ENCODE results near the gene KRTAP19-1. TPM values are rescaled to one million over a fixed set of nuclear protein-coding genes. Genes with fewer than 3 reads are reported as not detected.
A peak's percentile ranks its signal among the peaks of the same experiment; 100 is the strongest.

Gene KRTAP19-1
- total and polyA plus RNA-seq, 4 donors, result not detected

DNA sequence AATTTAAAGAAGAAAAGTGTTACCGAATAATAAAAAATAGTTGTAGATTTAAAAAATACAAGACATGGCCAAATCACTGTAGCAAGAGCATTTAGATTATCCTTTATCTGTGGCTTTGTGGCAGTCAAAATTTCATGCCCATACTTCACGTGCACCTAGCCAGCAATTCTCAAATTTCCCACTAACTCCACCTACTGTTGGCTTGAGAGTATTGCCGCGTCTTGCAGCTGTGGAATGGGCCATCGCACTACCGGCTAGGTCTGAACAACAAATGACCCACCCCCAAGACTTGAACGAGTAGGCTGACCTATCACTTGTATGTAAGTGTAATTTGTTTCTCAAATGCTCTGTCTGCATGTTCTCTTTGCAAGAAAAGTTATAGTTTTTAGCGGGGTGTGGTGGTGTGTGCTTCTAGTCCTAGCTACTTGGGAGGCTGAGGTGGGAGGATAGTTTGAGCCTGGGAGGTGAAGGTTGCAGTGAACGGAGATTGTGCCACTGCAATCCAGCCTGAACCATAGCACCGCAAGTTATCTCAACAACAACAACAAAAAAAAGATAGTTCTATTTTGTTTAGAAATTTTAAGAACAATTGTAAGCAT is 46.0 kb downstream of the KRTAP19-1 start:
- no peak overlapping the region for H3K4me3 ChIP-seq
- H3K9me3 ChIP-seq (ENCODE audit: control insufficient read depth in 4 of 4, insufficient read depth in 3 of 4, low read length in 3 of 4), result no peaks in the 10 kb centered on the region
- ATAC-seq (ENCODE audit: insufficient read depth, low FRiP score), result no peak
- no peak for TF ChIP-seq CTCF (IDR thresholded peaks at IDR 0.05; ENCODE audit: control extremely low read depth, extremely low read depth)
- peak in 2 of 3 donors; percentile 3 to 30 for DNase-seq
- no peaks in the 10 kb centered on the region for H3K36me3 ChIP-seq (ENCODE audit: control insufficient read depth in 4 of 4, insufficient read depth in 4 of 4, low read length in 4 of 4)
- no peak overlapping the region for H3K27ac ChIP-seq (ENCODE audit: low read depth in 1 of 2, low read length in 1 of 2)
- no peaks in the 10 kb centered on the region for H3K4me1 ChIP-seq (ENCODE audit: control insufficient read depth in 5 of 5, insufficient read depth in 5 of 5, low read length in 5 of 5)
- H3K27me3 ChIP-seq (ENCODE audit: control insufficient read depth in 3 of 3, insufficient read depth in 3 of 3, low read length in 2 of 3), result no peaks in the 10 kb centered on the region
- WGBS, 2 donors, result 33 to 36% methylated on average over 10 of the region's 10 CpGs
- H3K9ac ChIP-seq (ENCODE audit: insufficient read depth in 1 of 2, low read length in 2 of 2), result no peak overlapping the region

DNA sequence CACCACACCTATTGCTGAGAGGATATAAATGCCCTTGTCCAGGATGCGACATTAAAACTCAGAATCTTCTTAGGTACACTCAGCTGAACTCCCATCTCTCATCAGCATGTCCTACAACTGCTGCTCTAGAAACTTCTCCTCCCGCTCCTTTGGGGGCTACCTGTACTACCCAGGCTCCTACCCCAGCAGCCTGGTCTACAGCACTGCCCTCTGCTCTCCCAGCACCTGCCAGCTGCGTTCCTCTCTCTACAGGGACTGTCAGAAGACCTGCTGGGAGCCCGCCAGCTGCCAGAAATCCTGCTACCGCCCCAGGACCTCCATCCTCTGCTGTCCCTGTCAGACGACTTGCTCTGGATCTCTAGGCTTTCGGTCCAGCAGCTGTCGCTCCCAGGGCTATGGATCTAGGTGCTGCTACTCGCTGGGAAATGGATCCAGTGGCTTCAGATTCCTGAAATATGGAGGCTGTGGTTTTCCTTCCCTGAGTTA is 50.0 kb downstream of the KRTAP19-1 start, which contains the start of gene KRTAP13-4:
Gene KRTAP13-4, plus strand, starts transcription at position 51 of the 486 bp plus-strand sequence. Its CDS starts 56 bp downstream, at position 107.
- no peak within 1 kb of the TSS for H3K9ac ChIP-seq (ENCODE audit: insufficient read depth in 1 of 2, low read length in 2 of 2)
- TF ChIP-seq CTCF (IDR thresholded peaks at IDR 0.05; ENCODE audit: control extremely low read depth, extremely low read depth), result no peak
- no peak for DNase-seq
- H3K9me3 ChIP-seq (ENCODE audit: control insufficient read depth in 4 of 4, insufficient read depth in 3 of 4, low read length in 3 of 4), result no peaks in the 10 kb centered on the region
- H3K27me3 ChIP-seq (ENCODE audit: control insufficient read depth in 3 of 3, insufficient read depth in 3 of 3, low read length in 2 of 3), result no peaks in the 10 kb centered on the region
- H3K4me3 ChIP-seq, result no peak within 1 kb of the TSS
- H3K4me1 ChIP-seq (ENCODE audit: control insufficient read depth in 5 of 5, insufficient read depth in 5 of 5, low read length in 5 of 5), result no peaks in the 10 kb centered on the region
- ATAC-seq (ENCODE audit: insufficient read depth, low FRiP score), result no peak
- H3K27ac ChIP-seq (ENCODE audit: low read depth in 1 of 2, low read length in 1 of 2), result no peak within 1 kb of the TSS
- H3K36me3 ChIP-seq (ENCODE audit: control insufficient read depth in 4 of 4, insufficient read depth in 4 of 4, low read length in 4 of 4), result no peaks in the 10 kb centered on the region
- WGBS, 2 donors, result 78 to 85% methylated on average over 9 of the region's 9 CpGs

Small RNAs within 50 kb of the gene (small RNA-seq; reads per million reads assigned to genes)
- gene AP000567.1 (ENCODE audit: low replicate concordance) (not detected), gene KRTAP19-10P (ENCODE audit: low replicate concordance) (not detected), gene KRTAP19-9P (ENCODE audit: low replicate concordance) (not detected)

Other genes with a start within 250 kb of the KRTAP19-1 start
- gene KRTAP24-1, start 197.4 kb downstream of the KRTAP19-1 start, total RNA-seq, result not detected
- not detected for gene KRTAP24-1, start 197.4 kb downstream of the KRTAP19-1 start, polyA plus RNA-seq
- gene KRTAP25-1, start 190.9 kb downstream of the KRTAP19-1 start, total RNA-seq, result not detected
- gene KRTAP25-1, start 190.9 kb downstream of the KRTAP19-1 start, polyA plus RNA-seq, result not detected
- not detected for gene KRTAP26-1, start 160.1 kb downstream of the KRTAP19-1 start, total RNA-seq
- not detected for gene KRTAP26-1, start 160.1 kb downstream of the KRTAP19-1 start, polyA plus RNA-seq
- not detected for gene KRTAP27-1, start 142.7 kb downstream of the KRTAP19-1 start, total RNA-seq
- not detected for gene KRTAP27-1, start 142.7 kb downstream of the KRTAP19-1 start, polyA plus RNA-seq
- not detected for gene KRTAP23-1, start 131.8 kb downstream of the KRTAP19-1 start, total RNA-seq
- not detected for gene KRTAP23-1, start 131.8 kb downstream of the KRTAP19-1 start, polyA plus RNA-seq
- gene KRTAP13-2, start 108.1 kb downstream of the KRTAP19-1 start, total RNA-seq, result not detected
- gene KRTAP13-2, start 108.1 kb downstream of the KRTAP19-1 start, polyA plus RNA-seq, result not detected
- gene KRTAP13-1, start 84.3 kb downstream of the KRTAP19-1 start, total RNA-seq, result not detected
- gene KRTAP13-1, start 84.3 kb downstream of the KRTAP19-1 start, polyA plus RNA-seq, result not detected
- gene KRTAP13-3, start 54.4 kb downstream of the KRTAP19-1 start, total RNA-seq, result not detected
- gene KRTAP13-3, start 54.4 kb downstream of the KRTAP19-1 start, polyA plus RNA-seq, result not detected
- gene KRTAP13-4, start 50.1 kb downstream of the KRTAP19-1 start, total RNA-seq, result not detected
- not detected for gene KRTAP13-4, start 50.1 kb downstream of the KRTAP19-1 start, polyA plus RNA-seq
- gene KRTAP15-1, start 40.1 kb downstream of the KRTAP19-1 start, total RNA-seq, result not detected
- not detected for gene KRTAP15-1, start 40.1 kb downstream of the KRTAP19-1 start, polyA plus RNA-seq
- not detected for gene KRTAP19-2, start 7.1 kb upstream of the KRTAP19-1 start, total RNA-seq
- not detected for gene KRTAP19-2, start 7.1 kb upstream of the KRTAP19-1 start, polyA plus RNA-seq
- not detected for gene KRTAP19-3, start 11.6 kb upstream of the KRTAP19-1 start, total RNA-seq
- not detected for gene KRTAP19-3, start 11.6 kb upstream of the KRTAP19-1 start, polyA plus RNA-seq
- not detected for gene KRTAP19-4, start 16.8 kb upstream of the KRTAP19-1 start, total RNA-seq
- gene KRTAP19-4, start 16.8 kb upstream of the KRTAP19-1 start, polyA plus RNA-seq, result not detected
- not detected for gene KRTAP19-5, start 21.8 kb upstream of the KRTAP19-1 start, total RNA-seq
- gene KRTAP19-5, start 21.8 kb upstream of the KRTAP19-1 start, polyA plus RNA-seq, result not detected
- not detected for gene KRTAP19-6, start 61.5 kb upstream of the KRTAP19-1 start, total RNA-seq
- not detected for gene KRTAP19-6, start 61.5 kb upstream of the KRTAP19-1 start, polyA plus RNA-seq
- not detected for gene KRTAP19-7, start 80.9 kb upstream of the KRTAP19-1 start, total RNA-seq
- not detected for gene KRTAP19-7, start 80.9 kb upstream of the KRTAP19-1 start, polyA plus RNA-seq
- not detected for gene KRTAP22-2, start 110.0 kb upstream of the KRTAP19-1 start, total RNA-seq
- gene KRTAP22-2, start 110.0 kb upstream of the KRTAP19-1 start, polyA plus RNA-seq, result not detected
- gene KRTAP6-3, start 112.1 kb upstream of the KRTAP19-1 start, total RNA-seq, result not detected
- not detected for gene KRTAP6-3, start 112.1 kb upstream of the KRTAP19-1 start, polyA plus RNA-seq
- gene KRTAP6-2, start 118.5 kb upstream of the KRTAP19-1 start, total RNA-seq, result not detected
- gene KRTAP6-2, start 118.5 kb upstream of the KRTAP19-1 start, polyA plus RNA-seq, result not detected
- not detected for gene KRTAP22-1, start 120.7 kb upstream of the KRTAP19-1 start, total RNA-seq
- not detected for gene KRTAP22-1, start 120.7 kb upstream of the KRTAP19-1 start, polyA plus RNA-seq
- gene KRTAP6-1, start 133.6 kb upstream of the KRTAP19-1 start, total RNA-seq, result not detected
- not detected for gene KRTAP6-1, start 133.6 kb upstream of the KRTAP19-1 start, polyA plus RNA-seq
- not detected for gene KRTAP20-1, start 136.1 kb upstream of the KRTAP19-1 start, total RNA-seq
- gene KRTAP20-1, start 136.1 kb upstream of the KRTAP19-1 start, polyA plus RNA-seq, result not detected
- not detected for gene KRTAP20-4, start 140.3 kb upstream of the KRTAP19-1 start, total RNA-seq
- gene KRTAP20-4, start 140.3 kb upstream of the KRTAP19-1 start, polyA plus RNA-seq, result not detected
- not detected for gene KRTAP20-2, start 154.8 kb upstream of the KRTAP19-1 start, total RNA-seq
- gene KRTAP20-2, start 154.8 kb upstream of the KRTAP19-1 start, polyA plus RNA-seq, result not detected
- not detected for gene KRTAP20-3, start 162.5 kb upstream of the KRTAP19-1 start, total RNA-seq
- gene KRTAP20-3, start 162.5 kb upstream of the KRTAP19-1 start, polyA plus RNA-seq, result not detected
- gene KRTAP21-3, start 238.4 kb upstream of the KRTAP19-1 start, total RNA-seq, result not detected
- gene KRTAP21-3, start 238.4 kb upstream of the KRTAP19-1 start, polyA plus RNA-seq, result not detected